GM10248 (cell line): ENCODE data around the gene IGF2BP2.

ENCODE experiments used
- CTCF ChIA-PET: fragments of 300-600 bp; sonication (Branson Sonifier 250); formaldehyde crosslinking; extraction: SDS; loops from one replicate; lab custom pipeline; 2021; ENCODE audit warnings: antibody characterized with exemption; lab: Yijun Ruan, JAX
- POLR2A ChIA-PET: fragments of 350-650 bp; sonication (Branson Sonifier 250); formaldehyde crosslinking; extraction: SDS; loops from one replicate; lab custom pipeline; 2020; ENCODE audit warnings: antibody characterized with exemption; lab: Yijun Ruan, JAX
- DNase-seq: peaks from one replicate; pipeline ENCODE4 v3.0.0; 2012; ENCODE audit errors: extremely low spot score
- TF ChIP-seq, protein P1 (sequence below): IDR thresholded peaks from 2 replicates; pipeline ENCODE4 v1.5.1; 2012; ENCODE audit warnings: mild to moderate bottlenecking, low read depth; ENCODE audit errors: extremely low read depth, missing control alignments, control extremely low read depth

Gene IGF2BP2

DNA sequence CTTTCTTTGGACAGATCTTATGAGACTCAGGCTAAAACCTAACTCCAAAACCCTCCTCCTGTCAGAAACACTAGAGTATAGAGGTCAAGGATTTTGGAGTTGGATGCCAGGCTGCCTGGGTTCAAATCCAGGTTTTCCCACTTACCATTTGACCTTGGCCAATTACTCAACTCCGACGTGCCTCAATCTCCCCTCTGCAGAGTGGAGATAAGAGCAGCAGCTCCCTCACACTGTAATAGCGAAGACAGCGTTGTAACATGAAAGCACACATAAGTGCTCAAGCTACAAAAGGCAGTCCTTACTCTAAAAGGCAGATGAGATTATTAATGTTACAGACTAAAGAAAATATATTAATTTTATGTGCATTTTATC lies 90.1 kb downstream of the IGF2BP2 start:
- ChIA-PET CTCF (interaction anchor here (0.6 to 7.7 kb wide), 15 partner anchors 8 to 428 kb away, joined by 3 to 91 read pairs (median 5); no protein-coding TSS in a partner anchor), POLR2A (no interaction called here)
- TF ChIP-seq, protein P1, sequence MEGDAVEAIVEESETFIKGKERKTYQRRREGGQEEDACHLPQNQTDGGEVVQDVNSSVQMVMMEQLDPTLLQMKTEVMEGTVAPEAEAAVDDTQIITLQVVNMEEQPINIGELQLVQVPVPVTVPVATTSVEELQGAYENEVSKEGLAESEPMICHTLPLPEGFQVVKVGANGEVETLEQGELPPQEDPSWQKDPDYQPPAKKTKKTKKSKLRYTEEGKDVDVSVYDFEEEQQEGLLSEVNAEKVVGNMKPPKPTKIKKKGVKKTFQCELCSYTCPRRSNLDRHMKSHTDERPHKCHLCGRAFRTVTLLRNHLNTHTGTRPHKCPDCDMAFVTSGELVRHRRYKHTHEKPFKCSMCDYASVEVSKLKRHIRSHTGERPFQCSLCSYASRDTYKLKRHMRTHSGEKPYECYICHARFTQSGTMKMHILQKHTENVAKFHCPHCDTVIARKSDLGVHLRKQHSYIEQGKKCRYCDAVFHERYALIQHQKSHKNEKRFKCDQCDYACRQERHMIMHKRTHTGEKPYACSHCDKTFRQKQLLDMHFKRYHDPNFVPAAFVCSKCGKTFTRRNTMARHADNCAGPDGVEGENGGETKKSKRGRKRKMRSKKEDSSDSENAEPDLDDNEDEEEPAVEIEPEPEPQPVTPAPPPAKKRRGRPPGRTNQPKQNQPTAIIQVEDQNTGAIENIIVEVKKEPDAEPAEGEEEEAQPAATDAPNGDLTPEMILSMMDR: no peak
- no peak for DNase-seq

DNA sequence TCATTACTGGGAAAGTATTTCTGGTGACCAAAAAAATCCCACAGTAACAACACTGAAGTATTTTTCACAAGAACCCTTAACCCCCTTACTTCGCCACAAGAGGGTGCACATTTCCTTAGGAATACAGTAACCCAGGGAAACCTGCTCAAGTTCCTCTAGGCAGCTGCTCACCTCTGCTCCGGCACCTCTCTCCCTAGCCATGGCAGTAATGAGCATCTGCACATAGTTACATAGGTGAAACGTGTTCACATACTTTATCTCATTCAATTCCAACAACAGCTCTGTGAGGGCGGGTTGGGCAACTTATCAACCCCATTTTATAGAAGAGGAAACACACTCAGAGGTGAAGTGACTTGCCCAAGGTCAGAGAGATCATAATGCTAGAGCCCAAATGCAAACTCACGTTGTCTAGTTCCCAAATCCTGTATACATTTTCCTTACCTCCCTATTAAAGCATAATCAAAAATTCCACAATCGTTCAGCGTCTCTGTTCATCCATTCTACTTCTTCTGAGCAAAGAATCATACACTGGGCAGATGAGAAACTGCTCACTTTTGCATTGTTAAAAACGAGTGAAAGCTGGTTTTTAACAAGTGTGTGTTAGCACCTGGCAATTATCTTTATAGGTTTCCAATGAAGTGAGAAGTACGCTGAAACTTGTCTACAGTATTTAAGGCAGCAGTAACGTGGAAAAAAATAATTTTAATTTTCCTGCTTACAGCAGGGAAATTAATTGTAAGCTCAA lies 90.7 kb downstream of the IGF2BP2 start:
- TF ChIP-seq, protein P1: peak; percentile 51
- ChIA-PET POLR2A (no interaction called here), CTCF (interaction anchor here (0.6 to 7.7 kb wide), 16 partner anchors 8 to 429 kb away, joined by 3 to 91 read pairs (median 4); no protein-coding TSS in a partner anchor)
- DNase-seq: peak; percentile 62

DNA sequence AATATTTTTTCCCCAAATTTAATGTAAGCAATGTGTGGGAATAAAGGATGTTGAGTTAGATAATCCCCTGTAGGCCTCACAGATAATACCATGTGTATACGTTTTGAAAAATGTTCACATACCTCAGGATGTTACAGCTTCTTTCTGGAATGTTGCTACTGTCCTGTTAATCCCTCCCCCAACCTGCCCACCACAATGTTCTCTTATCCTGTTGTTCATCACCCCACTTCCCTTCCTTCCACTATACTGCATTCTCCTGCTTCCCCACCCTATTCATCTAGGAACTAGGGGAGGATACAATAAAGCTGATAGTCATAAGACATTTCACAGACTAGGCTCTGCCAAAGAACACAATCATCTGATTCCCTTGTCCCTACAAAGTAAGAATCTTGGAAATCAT lies 92.1 kb downstream of the IGF2BP2 start:
- POLR2A ChIA-PET: no interaction called here

DNA sequence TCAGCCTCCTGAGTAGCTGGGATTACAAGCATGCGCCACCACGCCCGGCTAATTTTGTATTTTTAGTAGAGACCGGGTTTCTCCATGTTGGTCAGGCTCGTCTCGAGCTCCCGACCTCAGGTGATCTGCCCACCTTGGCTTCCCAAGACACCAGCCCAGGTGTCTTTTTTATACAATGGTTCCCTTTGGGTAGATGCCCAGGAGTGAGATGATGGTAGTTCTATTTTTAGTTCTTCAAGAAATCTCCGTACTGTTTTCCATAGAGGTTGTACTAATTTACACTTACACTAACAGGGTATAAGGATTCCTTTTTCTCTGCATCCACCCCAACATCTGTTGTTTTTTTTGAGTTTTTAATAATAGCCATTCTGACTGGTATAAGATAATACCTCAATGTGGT lies 94.3 kb downstream of the IGF2BP2 start:
- TF ChIP-seq, protein P1: no peak
- ChIA-PET CTCF (interaction anchor here (7.7 kb wide), 1 partner anchor 36 kb away, joined by 91 read pairs; no protein-coding TSS in a partner anchor), POLR2A (no interaction called here)
- DNase-seq: no peak

More for the DNA sequence above, 92.1 kb downstream of the IGF2BP2 start:
- no peak for DNase-seq
- TF ChIP-seq, protein P1: no peak
- CTCF ChIA-PET: interaction anchor here (0.8 to 7.7 kb wide), 12 partner anchors 8 to 73 kb away, joined by 3 to 91 read pairs (median 4); no protein-coding TSS in a partner anchor

DNA sequence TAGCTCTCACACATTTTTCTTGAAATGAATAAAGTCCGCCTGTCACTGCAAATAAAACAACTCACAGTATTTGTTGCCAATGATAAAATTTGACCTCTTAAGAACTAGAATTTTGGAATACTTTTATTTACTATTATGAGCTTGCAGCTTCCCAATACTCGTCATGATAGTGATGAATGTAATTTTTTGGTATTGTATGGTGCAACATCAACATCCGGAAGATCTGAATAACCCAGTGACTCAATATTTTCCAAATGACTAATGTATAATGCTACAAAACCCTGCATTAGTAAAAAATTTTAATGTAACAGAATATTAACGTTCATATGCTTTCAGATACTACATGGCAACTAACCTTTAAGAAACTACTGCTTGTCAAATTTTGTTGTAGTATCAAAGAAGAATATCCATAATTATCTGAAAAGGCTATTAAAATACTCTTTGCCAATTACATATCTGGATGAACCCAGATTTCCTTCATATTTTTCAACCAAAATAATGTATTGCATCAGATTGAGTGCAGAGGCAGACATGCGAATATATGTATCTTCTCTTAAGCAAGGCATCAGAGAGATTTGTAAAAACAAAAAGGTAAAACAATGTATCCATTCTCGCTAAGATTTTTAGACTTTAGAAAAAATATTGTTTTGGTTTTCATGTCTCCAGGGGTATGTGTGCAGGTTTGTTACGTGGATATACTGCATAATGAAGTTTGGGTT lies 95.3 kb downstream of the IGF2BP2 start:
- no peak for DNase-seq
- POLR2A ChIA-PET: no interaction called here
- CTCF ChIA-PET: interaction anchor here (0.8 to 1.0 kb wide), 2 partner anchors 13 to 39 kb away, joined by 3 to 7 read pairs; no protein-coding TSS in a partner anchor

DNA sequence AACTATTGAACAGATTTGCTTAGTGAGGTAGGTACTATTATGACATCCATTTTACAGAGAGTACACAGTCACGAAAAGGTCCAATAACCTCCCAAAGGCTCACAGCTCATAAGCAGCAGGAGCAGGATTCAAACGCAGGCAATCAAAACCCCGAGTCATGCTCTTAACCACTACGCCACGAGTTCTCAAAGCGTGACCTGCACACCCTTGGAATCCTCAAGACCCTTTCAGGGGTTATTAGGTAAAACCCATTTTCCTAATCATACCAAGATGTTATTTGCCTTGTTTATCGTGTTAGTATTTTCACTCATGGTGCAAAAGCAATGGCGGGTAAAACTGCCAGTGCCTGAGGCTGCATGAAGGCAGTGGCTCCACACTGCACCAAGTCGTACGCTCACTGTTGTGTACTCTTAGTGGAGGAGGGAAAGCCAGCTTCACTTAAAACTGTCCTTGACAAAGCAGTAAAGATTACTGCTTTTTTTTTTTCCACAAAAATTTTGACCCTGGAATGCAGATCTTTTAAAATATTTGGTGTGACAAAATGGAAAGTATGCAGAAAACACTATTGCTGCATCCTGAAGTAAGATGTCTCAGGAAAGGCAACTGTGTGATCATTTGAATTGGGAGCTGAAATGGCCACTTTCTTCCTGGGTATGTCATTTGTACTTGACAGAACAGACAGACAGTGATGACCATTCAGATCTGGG lies 96.1 kb downstream of the IGF2BP2 start:
- CTCF ChIA-PET: interaction anchor here (0.8 to 1.0 kb wide), 2 partner anchors 14 to 40 kb away, joined by 3 to 7 read pairs; no protein-coding TSS in a partner anchor
- TF ChIP-seq, protein P1: no peak
- DNase-seq: no peak
- POLR2A ChIA-PET: no interaction called here

More for the DNA sequence above, 95.3 kb downstream of the IGF2BP2 start:
- TF ChIP-seq, protein P1: no peak
